Measurements from ENCODE around the gene CLDN20. TPM values are rescaled to one million over a fixed set of nuclear protein-coding genes. Genes with fewer than 3 reads are reported as not detected.

CLDN20 gene
- total RNA-seq, 2 experiments from 2014 or later, result not detected

- intact Hi-C loops (cut with micrococcal nuclease), result loop anchor here (5.0 kb wide), 1 partner anchor 70 kb away; no protein-coding TSS in a partner anchor
- no peaks in the 10 kb centered on the region for H3K9me3 Mint-ChIP-seq
- ChIA-PET CTCF (interaction anchor here (1.1 to 2.6 kb wide), 7 partner anchors 10 to 320 kb away, joined by 3 to 27 read pairs (median 4); no protein-coding TSS in a partner anchor), POLR2A (no interaction called here)
- H3K4me3 Mint-ChIP-seq, result no peak overlapping the region
- no peak for ATAC-seq
- no peak overlapping the region for H3K27ac Mint-ChIP-seq
- peaks cover 23% of the 10 kb centered on the region for H3K36me3 Mint-ChIP-seq (ENCODE audit: low read depth)
- no peak for TF ChIP-seq CTCF (IDR thresholded peaks at IDR 0.05)
- H3K4me1 Mint-ChIP-seq (ENCODE audit: low read depth), result no peaks in the 10 kb centered on the region
- DNase-seq, result no peak
- H3K27me3 Mint-ChIP-seq, result no peaks in the 10 kb centered on the region
These were observed 16.2 kb upstream of the CLDN20 start for GRCh38 chr6:155247618-155248007.

GRCh38 chr6:155248008-155249001, 15.5 kb upstream of the CLDN20 start:
- ChIA-PET POLR2A (interaction anchor here (0.6 kb wide), 1 partner anchor 59 kb away, joined by 3 read pairs; no protein-coding TSS in a partner anchor), CTCF (interaction anchor here (0.8 to 2.6 kb wide), 8 partner anchors 10 to 380 kb away, joined by 3 to 27 read pairs (median 4); no protein-coding TSS in a partner anchor)
- DNase-seq, result peak; percentile 35
- Mint-ChIP-seq H3K27ac (peak overlapping the region; percentile 1), H3K27me3 (no peaks in the 10 kb centered on the region), H3K36me3 (ENCODE audit: low read depth) (peaks cover 23% of the 10 kb centered on the region), H3K4me1 (ENCODE audit: low read depth) (no peaks in the 10 kb centered on the region), H3K4me3 (no peak overlapping the region), H3K9me3 (no peaks in the 10 kb centered on the region)
- no peak for ATAC-seq
- peak; percentile 38 for TF ChIP-seq CTCF (IDR thresholded peaks at IDR 0.05)
- intact Hi-C loops (cut with micrococcal nuclease), result loop anchor here (5.0 kb wide), 1 partner anchor 71 kb away; no protein-coding TSS in a partner anchor

GRCh38 chr6:155250701-155251381, 13.0 kb upstream of the CLDN20 start:
- intact Hi-C loops (cut with micrococcal nuclease), result no loop called here
- Mint-ChIP-seq H3K9me3 (no peaks in the 10 kb centered on the region), H3K27me3 (no peaks in the 10 kb centered on the region), H3K36me3 (ENCODE audit: low read depth) (peaks cover 34% of the 10 kb centered on the region), H3K4me1 (ENCODE audit: low read depth) (peaks cover 5% of the 10 kb centered on the region), H3K4me3 (no peak overlapping the region), H3K27ac (no peak overlapping the region)
- CTCF ChIA-PET, result interaction anchor here (0.6 to 1.9 kb wide), 6 partner anchors 18 to 420 kb away, joined by 3 to 14 read pairs (median 3); no protein-coding TSS in a partner anchor
- ATAC-seq, result no peak
- TF ChIP-seq CTCF (IDR thresholded peaks at IDR 0.05), result no peak
- no peak for DNase-seq
- POLR2A ChIA-PET, result interaction anchor here (0.6 kb wide), 2 partner anchors 9 to 1884 kb away, joined by 3 to 4 read pairs; no protein-coding TSS in a partner anchor

- Mint-ChIP-seq H3K27ac (no peak overlapping the region), H3K9me3 (no peaks in the 10 kb centered on the region), H3K27me3 (no peaks in the 10 kb centered on the region), H3K4me1 (ENCODE audit: low read depth) (peaks cover 5% of the 10 kb centered on the region), H3K36me3 (ENCODE audit: low read depth) (peaks cover 44% of the 10 kb centered on the region), H3K4me3 (no peak overlapping the region)
- no peak for ATAC-seq
- intact Hi-C loops (cut with micrococcal nuclease), result no loop called here
- CTCF ChIA-PET, result interaction anchor here (1.3 to 1.5 kb wide), 2 partner anchors 67 to 325 kb away, joined by 3 to 5 read pairs; no protein-coding TSS in a partner anchor
- DNase-seq, result no peak
- no peak for TF ChIP-seq CTCF (IDR thresholded peaks at IDR 0.05)
- POLR2A ChIA-PET, result interaction anchor here (0.7 kb wide), 1 partner anchor 10 kb away, joined by 3 read pairs; no protein-coding TSS in a partner anchor
These were observed 11.2 kb upstream of the CLDN20 start for GRCh38 chr6:155252581-155252980.
